OCI-LY7 (cell line): ENCODE data around the gene KIF26A. TPM values are rescaled to one million over a fixed set of nuclear protein-coding genes. Genes with fewer than 3 reads are reported as not detected.

Source experiments
- BruUV-seq: library from RNA; stranded (reverse); fragments of 400-500 nt; replicated peaks from 2 replicates; lab custom pipeline; 2021; lab: Mats Ljungman, UMichigan
- CTCF ChIA-PET: fragments of 300-600 bp; sonication (Branson Sonifier 250); formaldehyde crosslinking; loops from one replicate; lab custom pipeline; 2022; ENCODE audit warnings: antibody characterized with exemption; ENCODE audit not compliant: unreplicated experiment; lab: Charles Lee
- POLR2A ChIA-PET: fragments of 300-600 bp; sonication (Branson Sonifier 250); formaldehyde crosslinking; loops from one replicate; lab custom pipeline; 2022; ENCODE audit warnings: antibody characterized with exemption; lab: Charles Lee
- DNase-seq: peaks from one replicate; pipeline ENCODE4 v3.0.0-alpha.2; 2015; ENCODE audit warnings: low spot score
- H2AFZ ChIP-seq: fragments of 200-600 bp; sonication (generic), shearing (Covaris generic); 2 replicates; pipeline ENCODE4 v1.6.1; 2014; ENCODE audit warnings: mild to moderate bottlenecking, antibody characterized with exemption, low read length, moderate library complexity
- H3K27ac ChIP-seq: fragments of 200-600 bp; sonication (generic); 2 replicates; pipeline ENCODE4 v1.5.1; 2014; ENCODE audit warnings: mixed run types, low read depth, mild to moderate bottlenecking, moderate library complexity, low read length, inconsistent platforms; ENCODE audit not compliant: poor library complexity, severe bottlenecking
- H3K36me3 ChIP-seq: fragments of 200-600 bp; sonication (generic); 2 replicates; pipeline ENCODE4 v1.6.1; 2014; ENCODE audit warnings: mild to moderate bottlenecking, antibody characterized with exemption, low read length, moderate library complexity, mixed read lengths; ENCODE audit not compliant: insufficient read depth
- H3K4me1 ChIP-seq: fragments of 200-600 bp; sonication (generic); 2 replicates; pipeline ENCODE4 v1.5.1; 2014; ENCODE audit warnings: mild to moderate bottlenecking, low read length; ENCODE audit not compliant: insufficient read depth, poor library complexity, severe bottlenecking
- H3K4me2 ChIP-seq: fragments of 200-600 bp; sonication (generic); 2 replicates; pipeline ENCODE4 v1.6.1; 2014; ENCODE audit warnings: mild to moderate bottlenecking, low read length
- H3K4me3 ChIP-seq: fragments of 200-600 bp; sonication (generic); 2 replicates; pipeline ENCODE4 v1.5.1; 2014; ENCODE audit warnings: mild to moderate bottlenecking, low read depth, low read length; ENCODE audit not compliant: poor library complexity, severe bottlenecking
- H3K79me2 ChIP-seq: fragments of 200-600 bp; sonication (generic); 2 replicates; pipeline ENCODE4 v1.6.1; 2016; ENCODE audit warnings: low read depth, mild to moderate bottlenecking, low read length, moderate library complexity, mixed read lengths; ENCODE audit not compliant: insufficient read depth
- H3K9me2 ChIP-seq: fragments of 200-600 bp; sonication (generic); 2 replicates; pipeline ENCODE4 v1.6.1; 2016; ENCODE audit warnings: mild to moderate bottlenecking, low read length, mixed read lengths; ENCODE audit not compliant: insufficient read depth
- H3K9me3 ChIP-seq: fragments of 200-600 bp; sonication (generic); 2 replicates; pipeline ENCODE4 v1.6.1; 2014; ENCODE audit warnings: mild to moderate bottlenecking, mixed run types, low read length, mixed read lengths
- H4K20me1 ChIP-seq: fragments of 200-600 bp; sonication (generic); 2 replicates; pipeline ENCODE4 v1.6.1; 2014; ENCODE audit warnings: mild to moderate bottlenecking, antibody characterized with exemption, low read length, moderate library complexity, mixed read lengths; ENCODE audit not compliant: insufficient read depth
- EZH2phosphoT487 ChIP-seq: fragments of 200-600 bp; sonication (generic); IDR thresholded peaks from 2 replicates; pipeline ENCODE4 v1.6.1; 2018; ENCODE audit warnings: low read depth, borderline replicate concordance, mild to moderate bottlenecking, mixed run types, antibody characterized with exemption, low read length, moderate library complexity, mixed read lengths
- intact Hi-C: fragments of 100-400 bp; cut with micrococcal nuclease; formaldehyde crosslinking; loops from one replicate; pipeline ENCODE4 v1.10.0; 2022; ENCODE audit not compliant: unreplicated experiment
- total RNA-seq, 2 experiments: library from RNA; depleted of rRNA in 1 of 2; stranded (reverse); fragments of >200 nt in 1 of 2; shearing (Covaris generic) in 1 of 2; gene quantifications; 2 replicates each; pipeline ENCODE4 v1.2.3, GENCODE V29; 2014 to 2022
- TF ChIP-seq, protein P1 (sequence below): fragments of 200-600 bp; sonication (generic); conservative IDR thresholded peaks from 2 replicates; pipeline ENCODE4 v1.5.1; 2014; ENCODE audit warnings: mild to moderate bottlenecking, antibody characterized with exemption, low read length, moderate library complexity, mixed read lengths

KIF26A gene
- total RNA-seq, 2 experiments from 2014 or later = not detected

DNA sequence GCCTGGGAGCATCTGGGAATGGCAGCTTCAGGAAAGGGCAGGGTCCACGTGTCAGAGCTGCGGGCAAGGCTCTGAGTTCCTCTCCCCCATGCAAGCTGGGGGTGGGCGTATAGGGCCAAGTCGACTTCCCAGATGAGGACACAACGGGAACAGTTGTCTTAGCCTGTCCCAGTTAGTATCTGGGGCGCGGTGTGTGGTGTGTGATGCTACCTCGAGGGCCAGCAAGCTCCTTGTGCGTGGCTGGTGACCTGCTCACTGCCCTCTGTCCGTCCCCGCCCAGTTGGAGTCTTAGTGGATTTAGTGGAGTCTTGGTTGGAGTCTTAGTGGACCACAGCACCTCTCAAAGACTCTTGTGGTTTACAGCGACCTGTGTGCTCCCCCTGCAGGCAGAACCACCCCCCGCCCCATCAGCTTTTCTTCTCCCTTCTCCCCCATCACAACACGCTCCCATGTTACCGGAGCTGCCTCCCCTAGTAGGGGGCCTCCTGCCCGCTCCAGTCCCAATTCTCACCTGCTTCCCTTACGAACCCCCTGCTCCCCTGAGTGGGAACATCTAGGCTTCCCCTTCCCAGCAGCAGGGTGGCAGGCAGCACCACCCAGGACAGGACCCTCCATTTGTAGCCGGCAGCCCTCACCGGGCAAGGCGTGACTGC lies 44.2 kb upstream of the KIF26A start:
- no peak for TF ChIP-seq EZH2phosphoT487
- TF ChIP-seq, protein P1, sequence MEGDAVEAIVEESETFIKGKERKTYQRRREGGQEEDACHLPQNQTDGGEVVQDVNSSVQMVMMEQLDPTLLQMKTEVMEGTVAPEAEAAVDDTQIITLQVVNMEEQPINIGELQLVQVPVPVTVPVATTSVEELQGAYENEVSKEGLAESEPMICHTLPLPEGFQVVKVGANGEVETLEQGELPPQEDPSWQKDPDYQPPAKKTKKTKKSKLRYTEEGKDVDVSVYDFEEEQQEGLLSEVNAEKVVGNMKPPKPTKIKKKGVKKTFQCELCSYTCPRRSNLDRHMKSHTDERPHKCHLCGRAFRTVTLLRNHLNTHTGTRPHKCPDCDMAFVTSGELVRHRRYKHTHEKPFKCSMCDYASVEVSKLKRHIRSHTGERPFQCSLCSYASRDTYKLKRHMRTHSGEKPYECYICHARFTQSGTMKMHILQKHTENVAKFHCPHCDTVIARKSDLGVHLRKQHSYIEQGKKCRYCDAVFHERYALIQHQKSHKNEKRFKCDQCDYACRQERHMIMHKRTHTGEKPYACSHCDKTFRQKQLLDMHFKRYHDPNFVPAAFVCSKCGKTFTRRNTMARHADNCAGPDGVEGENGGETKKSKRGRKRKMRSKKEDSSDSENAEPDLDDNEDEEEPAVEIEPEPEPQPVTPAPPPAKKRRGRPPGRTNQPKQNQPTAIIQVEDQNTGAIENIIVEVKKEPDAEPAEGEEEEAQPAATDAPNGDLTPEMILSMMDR = no peak
- DNase-seq = no peak
- POLR2A ChIA-PET = interaction anchor here (0.6 kb wide), 1 partner anchor 524 kb away, joined by 3 read pairs; no protein-coding TSS in a partner anchor
- no peaks in the 10 kb centered on the region for H3K36me3 ChIP-seq
- H3K79me2 ChIP-seq = no peaks in the 10 kb centered on the region
- BruUV-seq = no TSS peak
- no peaks in the 10 kb centered on the region for H3K9me3 ChIP-seq
- no peak overlapping the region for H3K4me3 ChIP-seq
- H3K4me1 ChIP-seq = peaks cover 3% of the 10 kb centered on the region
- no peaks in the 10 kb centered on the region for H4K20me1 ChIP-seq
- CTCF ChIA-PET = interaction anchor here (1.0 kb wide), 1 partner anchor 17 kb away, joined by 3 read pairs; no protein-coding TSS in a partner anchor
- H3K27ac ChIP-seq = no peak overlapping the region
- no peak overlapping the region for H2AFZ ChIP-seq
- no peak overlapping the region for H3K4me2 ChIP-seq
- intact Hi-C loops = loop anchor here (1.0 kb wide), 1 partner anchor 37 kb away; no protein-coding TSS in a partner anchor
- H3K9me2 ChIP-seq = no peaks in the 10 kb centered on the region

DNA sequence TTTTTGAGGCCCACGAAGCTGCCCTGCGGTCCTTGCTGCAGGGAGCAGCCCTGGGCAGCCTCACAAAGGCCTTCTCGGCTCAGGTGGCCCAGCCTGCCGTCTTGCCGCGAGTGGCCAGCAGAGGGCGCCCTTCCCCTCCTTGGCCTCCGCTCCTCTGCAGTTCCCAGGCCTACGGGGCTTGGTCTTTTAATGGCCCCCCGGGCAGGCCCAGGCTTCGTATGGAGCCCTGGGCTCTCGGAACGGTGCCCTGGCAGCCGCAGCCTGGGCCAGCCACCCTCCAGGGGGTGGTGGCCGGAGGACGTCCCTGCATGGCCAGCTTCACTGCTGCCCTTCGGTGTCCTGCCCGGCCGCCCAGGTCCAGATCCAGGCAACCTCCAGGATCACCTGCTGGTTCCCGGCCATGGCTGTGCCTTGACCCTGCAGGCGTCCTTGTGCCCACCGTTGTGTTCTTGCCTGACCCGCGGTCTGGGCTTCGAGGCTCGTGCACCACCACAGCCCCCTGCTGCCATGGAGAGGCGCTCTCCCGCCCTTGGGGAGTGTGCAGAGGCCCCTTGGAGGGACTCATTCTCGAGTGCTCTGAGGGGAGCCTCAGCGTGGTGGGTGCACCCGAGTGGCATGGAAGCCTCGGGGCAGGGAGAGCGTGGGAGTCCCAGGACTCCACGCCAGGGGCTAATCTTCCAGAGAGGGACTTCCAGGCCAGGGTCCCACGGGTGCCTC lies 43.5 kb upstream of the KIF26A start:
- peak; percentile 52 for DNase-seq
- Histone ChIP-seq H3K9me2 (no peaks in the 10 kb centered on the region), H3K4me2 (no peak overlapping the region), H3K4me1 (peaks cover 3% of the 10 kb centered on the region), H3K27ac (no peak overlapping the region), H4K20me1 (no peaks in the 10 kb centered on the region), H3K36me3 (no peaks in the 10 kb centered on the region), H3K4me3 (no peak overlapping the region), H3K9me3 (no peaks in the 10 kb centered on the region), H3K79me2 (no peaks in the 10 kb centered on the region), H2AFZ (no peak overlapping the region)
- intact Hi-C loops = loop anchor here (1.0 kb wide), 1 partner anchor 36 kb away; no protein-coding TSS in a partner anchor
- BruUV-seq = no TSS peak
- POLR2A ChIA-PET = no interaction called here
- CTCF ChIA-PET = interaction anchor here (1.0 kb wide), 1 partner anchor 17 kb away, joined by 3 read pairs; no protein-coding TSS in a partner anchor
- TF ChIP-seq, protein P1 = peak; percentile 85
- TF ChIP-seq EZH2phosphoT487 = no peak
